HG03139 (cell line): Measurements from ENCODE around the gene IQGAP2.
A peak's percentile ranks its signal among the peaks of the same experiment; 100 is the strongest.
"Not testable (repeated sequence)": the region's sequence is repeated elsewhere in the genome, so short reads cannot be mapped to it uniquely, and the experiment has no call there.

Source experiments
- ATAC-seq: cut with Tn5 transposase; IDR thresholded peaks from one replicate; pipeline ENCODE4 v1.9.1; 2021; ENCODE audit not compliant: unreplicated experiment

IQGAP2 gene

GRCh38 chr5:76499507-76500161, 96.5 kb downstream of the IQGAP2 start:
- ATAC-seq: no peak

GRCh38 chr5:76500633-76501393, 97.7 kb downstream of the IQGAP2 start:
- ATAC-seq: no peak

- no peak for ATAC-seq
Observed at GRCh38 chr5:76503929-76504328, 100.8 kb downstream of the IQGAP2 start.

- ATAC-seq: no peak
Observed at GRCh38 chr5:76504901-76505564, 101.9 kb downstream of the IQGAP2 start.

- no peak for ATAC-seq
Observed at GRCh38 chr5:76513476-76513875, 110.4 kb downstream of the IQGAP2 start.

GRCh38 chr5:76514292-76514691, 111.2 kb downstream of the IQGAP2 start:
- ATAC-seq: no peak

- no peak for ATAC-seq
Observed at GRCh38 chr5:76514713-76515112, 111.6 kb downstream of the IQGAP2 start.

GRCh38 chr5:76517334-76517733, 114.2 kb downstream of the IQGAP2 start:
- ATAC-seq: no peak

- ATAC-seq: not testable (repeated sequence)
Observed at GRCh38 chr5:76518246-76518645, 115.2 kb downstream of the IQGAP2 start.

- ATAC-seq: peak; percentile 72
Observed at GRCh38 chr5:76521240-76521758, 118.2 kb downstream of the IQGAP2 start.

GRCh38 chr5:76522103-76522935, 119.2 kb downstream of the IQGAP2 start:
- ATAC-seq: no peak

- ATAC-seq: no peak
Observed at GRCh38 chr5:76524101-76524835, 121.2 kb downstream of the IQGAP2 start.

GRCh38 chr5:76524868-76525267, 121.8 kb downstream of the IQGAP2 start:
- ATAC-seq: no peak

GRCh38 chr5:76525956-76526355, 122.9 kb downstream of the IQGAP2 start:
- no peak for ATAC-seq

GRCh38 chr5:76526950-76527583, 124.0 kb downstream of the IQGAP2 start:
- no peak for ATAC-seq

- ATAC-seq: no peak
Observed at GRCh38 chr5:76527685-76528161, 124.6 kb downstream of the IQGAP2 start.

- no peak for ATAC-seq
Observed at GRCh38 chr5:76528547-76529331, 125.7 kb downstream of the IQGAP2 start.

GRCh38 chr5:76529464-76530344, 126.6 kb downstream of the IQGAP2 start:
- ATAC-seq: no peak
